Thyroid gland (tissue), 4 donors: ENCODE measurements around the gene COL6A3. TPM values are rescaled to one million over a fixed set of nuclear protein-coding genes. Genes with fewer than 3 reads are reported as not detected.

Experiments used
- DNase-seq, 2 donors: peaks; one replicate each; pipeline ENCODE4 v3.0.0-alpha.2; 2019
- H3K27ac ChIP-seq, 3 donors: fragments of 200-600 bp; sonication (generic); 1 replicate in 2 of 3; 2 replicates in 1 of 3; pipeline ENCODE4 v1.5.1; 2016 to 2019; ENCODE audit warnings: mild to moderate bottlenecking in 1 of 3, moderate library complexity in 1 of 3
- H3K27me3 ChIP-seq: fragments of 200-600 bp; sonication (generic); one replicate; pipeline ENCODE4 v1.5.1; 2019
- H3K36me3 ChIP-seq, 2 donors: fragments of 200-600 bp; sonication (generic); one replicate each; pipeline ENCODE4 v1.5.1; 2016 to 2019
- H3K4me1 ChIP-seq, 2 donors: fragments of 200-600 bp; sonication (generic); one replicate each; pipeline ENCODE4 v1.5.1; 2017 to 2019
- H3K4me3 ChIP-seq, 3 donors: fragments of 200-600 bp; sonication (generic); replicated peaks in 1 of 3; 1 replicate in 2 of 3; 2 replicates in 1 of 3; pipeline ENCODE4 v1.5.1; 2016; ENCODE audit warnings: mild to moderate bottlenecking in 1 of 3
- H3K9me3 ChIP-seq: fragments of 200-600 bp; sonication (generic); one replicate; pipeline ENCODE4 v1.5.1; 2017
- POLR2A ChIP-seq, 2 donors: fragments of 450-650 bp; IDR thresholded peaks; one replicate each; pipeline ENCODE4 v1.6.1; 2017; ENCODE audit warnings: antibody characterized with exemption in 2 of 2, mild to moderate bottlenecking in 2 of 2, moderate library complexity in 1 of 2
- WGBS, 2 donors: methylation state at CpG; one replicate each; pipeline ENCODE4 v1.1.5; 2017; 5-methylcytosine and 5-hydroxymethylcytosine counted together
- intact Hi-C: fragments of 100-400 bp; cut with DNase I; formaldehyde crosslinking; loops from one replicate; pipeline ENCODE4 v1.15.1; 2023
- total RNA-seq, 4 donors: library from RNA; depleted of rRNA; stranded (reverse); fragments of >200 nt; gene quantifications; one replicate each; pipeline ENCODE4 v1.2.3, GENCODE V29; 2016
- TF ChIP-seq, protein P1 (sequence below), 6 experiments: fragments of 200-600 bp in 3 of 6; fragments of 450-650 bp in 3 of 6; sonication (generic) in 3 of 6; IDR thresholded peaks; one replicate each; pipeline ENCODE4 v1.5.1; 2016 to 2019; ENCODE audit warnings: antibody characterized with exemption in 6 of 6, mild to moderate bottlenecking in 2 of 6, inconsistent platforms in 1 of 6, moderate library complexity in 1 of 6

COL6A3 gene
- total RNA-seq, 4 donors from 2014 or later: 82.6 to 168 (median 146) TPM

DNA sequence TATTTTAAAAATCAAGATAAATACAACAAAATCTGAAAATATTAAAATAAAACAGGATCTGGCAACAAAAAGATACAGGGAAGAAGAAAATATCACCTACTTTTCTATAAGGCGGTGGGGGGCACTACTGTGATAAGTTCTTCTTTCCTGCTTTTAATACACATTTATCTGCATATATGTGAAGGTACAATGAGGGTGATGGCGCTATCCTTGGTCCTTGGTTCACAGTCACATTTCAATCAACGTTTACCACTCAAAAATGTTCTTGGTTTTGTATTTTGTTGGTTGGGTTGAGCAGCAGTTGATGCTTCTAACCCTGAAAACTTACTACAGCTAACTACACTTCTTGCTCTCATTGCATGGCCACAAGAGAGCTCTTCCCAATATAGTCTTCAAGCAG is 112.4 kb downstream of the COL6A3 start:
- no peak for DNase-seq
- Histone ChIP-seq H3K9me3 (no peaks in the 10 kb centered on the region), H3K4me3 (no peak overlapping the region), H3K27me3 (no peaks in the 10 kb centered on the region), H3K27ac (no peak overlapping the region), H3K36me3 (no peaks in the 10 kb centered on the region), H3K4me1 (peaks cover 30 to 36% of the 10 kb centered on the region in 2 donors)
- intact Hi-C loops: no loop called here
- WGBS, 2 donors: 94% methylated on average over 3 of the region's 3 CpGs
- TF ChIP-seq POLR2A (IDR thresholded peaks at IDR 0.05): no peak
- TF ChIP-seq, protein P1, sequence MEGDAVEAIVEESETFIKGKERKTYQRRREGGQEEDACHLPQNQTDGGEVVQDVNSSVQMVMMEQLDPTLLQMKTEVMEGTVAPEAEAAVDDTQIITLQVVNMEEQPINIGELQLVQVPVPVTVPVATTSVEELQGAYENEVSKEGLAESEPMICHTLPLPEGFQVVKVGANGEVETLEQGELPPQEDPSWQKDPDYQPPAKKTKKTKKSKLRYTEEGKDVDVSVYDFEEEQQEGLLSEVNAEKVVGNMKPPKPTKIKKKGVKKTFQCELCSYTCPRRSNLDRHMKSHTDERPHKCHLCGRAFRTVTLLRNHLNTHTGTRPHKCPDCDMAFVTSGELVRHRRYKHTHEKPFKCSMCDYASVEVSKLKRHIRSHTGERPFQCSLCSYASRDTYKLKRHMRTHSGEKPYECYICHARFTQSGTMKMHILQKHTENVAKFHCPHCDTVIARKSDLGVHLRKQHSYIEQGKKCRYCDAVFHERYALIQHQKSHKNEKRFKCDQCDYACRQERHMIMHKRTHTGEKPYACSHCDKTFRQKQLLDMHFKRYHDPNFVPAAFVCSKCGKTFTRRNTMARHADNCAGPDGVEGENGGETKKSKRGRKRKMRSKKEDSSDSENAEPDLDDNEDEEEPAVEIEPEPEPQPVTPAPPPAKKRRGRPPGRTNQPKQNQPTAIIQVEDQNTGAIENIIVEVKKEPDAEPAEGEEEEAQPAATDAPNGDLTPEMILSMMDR (IDR thresholded peaks at IDR 0.05): no peak

DNA sequence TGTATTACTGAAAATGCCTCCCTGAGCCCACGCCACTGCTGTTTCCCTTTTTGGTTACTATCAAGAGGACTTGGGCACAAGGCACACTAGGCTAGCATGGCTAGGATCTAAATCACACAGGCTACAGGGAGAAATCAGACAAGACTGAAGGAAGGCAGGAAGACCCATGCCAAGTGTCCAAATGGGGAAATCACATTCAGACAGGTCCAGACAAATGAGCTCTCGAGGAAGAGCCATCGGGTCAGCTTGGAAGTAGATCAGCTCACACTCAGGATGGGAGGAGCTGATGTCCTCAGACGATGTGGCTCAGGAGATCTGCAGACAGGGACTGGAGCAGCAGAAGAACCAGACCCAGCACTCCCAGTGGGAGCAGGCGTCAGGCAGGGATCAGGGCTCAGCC is 113.2 kb downstream of the COL6A3 start:
- Histone ChIP-seq H3K36me3 (no peaks in the 10 kb centered on the region), H3K4me1 (peaks cover 30 to 36% of the 10 kb centered on the region in 2 donors), H3K4me3 (no peak overlapping the region), H3K27me3 (no peaks in the 10 kb centered on the region), H3K9me3 (no peaks in the 10 kb centered on the region), H3K27ac (no peak overlapping the region)
- whole genome bisulfite sequencing, 2 donors: 92 to 97% methylated on average over 5 of the region's 5 CpGs
- intact Hi-C loops: no loop called here
- DNase-seq: no peak
- no peak for TF ChIP-seq POLR2A (IDR thresholded peaks at IDR 0.05)
- TF ChIP-seq, protein P1 (IDR thresholded peaks at IDR 0.05): no peak

DNA sequence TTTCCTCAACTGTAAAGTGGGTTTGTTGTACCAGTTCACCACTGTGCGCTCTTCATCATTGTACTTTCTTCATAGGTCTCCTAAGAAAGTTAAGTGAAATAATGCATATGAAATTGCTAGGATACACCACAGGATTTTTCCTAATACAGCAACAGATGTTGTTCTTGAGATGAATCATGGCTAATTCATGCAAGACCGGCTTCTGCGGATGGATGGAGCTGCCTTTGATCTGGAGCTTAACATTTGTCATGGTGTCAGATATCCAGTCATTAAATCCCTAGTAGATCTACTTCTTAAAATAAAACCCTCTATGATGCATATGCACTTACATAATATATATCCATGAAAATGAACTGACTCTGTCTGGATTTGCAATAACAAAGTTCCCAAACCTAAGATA is 114.1 kb downstream of the COL6A3 start:
- H3K27ac ChIP-seq: peak overlapping the region in 2 of 3 donors; percentile 88 to 90
- intact Hi-C loops: no loop called here
- no peak overlapping the region for H3K4me3 ChIP-seq
- no peaks in the 10 kb centered on the region for H3K27me3 ChIP-seq
- TF ChIP-seq, protein P1 (IDR thresholded peaks at IDR 0.05): no peak
- no peak for TF ChIP-seq POLR2A (IDR thresholded peaks at IDR 0.05)
- WGBS, 2 donors: 74 to 84% methylated on average over 3 of the region's 3 CpGs
- peak; percentile 28 to 61 for DNase-seq
- no peaks in the 10 kb centered on the region for H3K36me3 ChIP-seq
- peaks cover 30 to 36% of the 10 kb centered on the region in 2 donors for H3K4me1 ChIP-seq
- no peaks in the 10 kb centered on the region for H3K9me3 ChIP-seq

DNA sequence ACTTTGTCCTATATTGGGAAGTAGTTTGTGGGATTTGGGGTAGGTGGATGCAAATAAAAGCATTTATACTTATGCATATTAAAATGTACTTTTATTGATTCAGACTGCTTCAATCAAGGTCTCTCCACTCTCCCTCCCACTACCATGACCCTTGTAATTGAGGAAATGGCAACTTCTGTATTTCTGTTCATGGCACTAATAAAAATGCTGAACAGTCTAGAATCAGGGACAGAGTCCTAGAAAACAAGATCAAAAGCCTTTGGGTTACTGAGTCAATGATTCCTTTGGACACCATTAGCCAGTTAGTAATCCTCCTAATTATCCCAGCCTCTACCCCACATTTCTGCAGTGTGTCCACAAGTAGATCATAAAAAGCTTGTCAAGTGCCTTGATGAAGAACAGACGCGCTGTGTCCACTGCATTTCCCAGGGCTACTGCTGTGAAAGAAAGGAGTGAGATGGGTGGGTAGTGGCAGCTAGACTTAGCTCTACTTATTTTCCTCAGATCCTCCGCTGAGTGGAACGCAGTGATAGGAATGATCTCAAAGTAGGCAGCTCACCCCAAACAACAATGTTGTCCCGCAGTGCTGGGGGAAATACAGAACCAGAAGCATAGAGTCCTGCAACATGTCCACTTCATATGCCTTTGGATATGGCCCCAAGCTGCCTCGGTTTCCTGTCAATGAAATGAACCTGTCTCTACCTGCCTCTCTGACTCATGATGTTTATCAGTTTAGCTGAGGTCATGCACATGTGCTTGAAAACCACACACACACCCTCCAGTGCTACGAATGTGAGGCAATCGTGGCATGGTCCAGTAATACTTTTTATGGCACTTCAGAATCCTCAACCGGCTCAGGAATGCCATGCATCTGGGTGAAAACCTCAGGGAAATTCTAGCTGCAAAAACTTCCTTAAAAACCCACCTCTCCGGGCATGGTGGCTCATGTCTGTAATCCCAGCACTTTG is 115.5 kb downstream of the COL6A3 start:
- H3K27me3 ChIP-seq: no peaks in the 10 kb centered on the region
- peak overlapping the region; percentile 84 to 90 (median 88) for H3K27ac ChIP-seq
- TF ChIP-seq, protein P1 (IDR thresholded peaks at IDR 0.05): no peak
- TF ChIP-seq POLR2A (IDR thresholded peaks at IDR 0.05): peak in 1 of 2 donors; percentile 51
- intact Hi-C loops: no loop called here
- H3K9me3 ChIP-seq: no peaks in the 10 kb centered on the region
- WGBS, 2 donors: 60 to 63% methylated on average over 10 of the region's 10 CpGs
- H3K4me1 ChIP-seq: peaks cover 30 to 46% of the 10 kb centered on the region in 2 donors
- no peak overlapping the region for H3K4me3 ChIP-seq
- peak; percentile 85 to 87 for DNase-seq
- H3K36me3 ChIP-seq: no peaks in the 10 kb centered on the region
